ENCODE data around the gene PGGHG. TPM values are rescaled to one million over a fixed set of nuclear protein-coding genes. Genes with fewer than 3 reads are reported as not detected.
"Not testable (repeated sequence)": the region's sequence is repeated elsewhere in the genome, so short reads cannot be mapped to it uniquely, and the experiment has no call there.

PGGHG gene
- polyA plus RNA-seq, 3 donors = 28.8 to 335 (median 51.2) TPM

GRCh38 chr11:282171-282570 is 6.8 kb upstream of the PGGHG start:
- H3K27ac ChIP-seq (ENCODE audit: low read depth, low read length) = no peak overlapping the region
- WGBS, 3 donors = 57 to 74% (median 69%) methylated on average over 4 of the region's 4 CpGs

GRCh38 chr11:282630-283360 is 6.1 kb upstream of the PGGHG start:
- 29 to 65% (median 63%) methylated on average over 10 to 13 of the region's 13 CpGs for WGBS, 3 donors
- H3K27ac ChIP-seq (ENCODE audit: low read depth, low read length) = no peak overlapping the region

GRCh38 chr11:283405-284104 is 5.4 kb upstream of the PGGHG start:
- 81 to 84% (median 83%) methylated on average over 22 to 23 of the region's 23 CpGs for WGBS, 3 donors
- no peak overlapping the region for H3K27ac ChIP-seq (ENCODE audit: low read depth, low read length)

DNA sequence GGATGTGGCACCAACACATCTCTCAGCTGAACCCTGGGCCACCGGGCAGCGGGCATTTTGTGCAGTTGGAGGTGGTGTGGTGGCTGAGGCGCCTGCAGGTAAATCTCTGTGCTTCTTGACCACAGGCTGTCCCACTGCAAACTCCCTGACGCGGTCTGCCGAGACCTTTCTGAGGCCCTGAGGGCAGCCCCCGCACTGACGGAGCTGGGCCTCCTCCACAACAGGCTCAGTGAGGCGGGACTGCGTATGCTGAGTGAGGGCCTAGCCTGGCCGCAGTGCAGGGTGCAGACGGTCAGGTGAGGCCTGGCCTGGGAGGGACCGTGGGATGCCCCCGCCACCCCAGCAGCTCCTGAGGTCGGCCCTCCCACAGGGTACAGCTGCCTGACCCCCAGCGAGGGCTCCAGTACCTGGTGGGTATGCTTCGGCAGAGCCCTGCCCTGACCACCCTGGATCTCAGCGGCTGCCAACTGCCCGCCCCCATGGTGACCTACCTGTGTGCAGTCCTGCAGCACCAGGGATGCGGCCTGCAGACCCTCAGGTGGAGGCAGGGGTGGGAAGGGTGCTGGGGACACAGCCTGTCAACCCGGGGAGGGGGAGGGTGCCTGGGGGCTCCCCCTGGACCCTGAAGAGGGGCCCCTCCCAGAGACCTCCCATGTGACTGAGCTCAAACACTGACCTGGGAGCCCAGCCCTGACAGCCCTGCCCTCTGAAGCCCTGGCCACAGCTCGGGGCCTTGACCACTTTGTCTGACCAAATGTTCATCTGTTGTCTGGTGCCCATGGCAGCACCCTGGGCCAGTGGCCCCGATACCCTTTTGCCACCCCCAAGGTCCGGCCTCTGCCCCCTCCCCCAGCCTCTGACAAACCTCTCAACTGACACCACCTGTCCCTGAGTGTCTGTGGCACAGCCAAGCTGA is 4.6 kb upstream of the PGGHG start:
- no peak overlapping the region for H3K27ac ChIP-seq (ENCODE audit: low read depth, low read length)
- 83 to 87% (median 86%) methylated on average over 23 to 24 of the region's 24 CpGs for WGBS, 3 donors

GRCh38 chr11:285021-285893 is 3.7 kb upstream of the PGGHG start:
- 87 to 89% (median 89%) methylated on average over 29 of the region's 29 CpGs for WGBS, 3 donors
- H3K27ac ChIP-seq (ENCODE audit: low read depth, low read length) = no peak overlapping the region

- 84 to 92% (median 87%) methylated on average over 8 of the region's 8 CpGs for WGBS, 3 donors
- H3K27ac ChIP-seq (ENCODE audit: low read depth, low read length) = no peak overlapping the region
Observed at GRCh38 chr11:285894-286220, 3.1 kb upstream of the PGGHG start.

DNA sequence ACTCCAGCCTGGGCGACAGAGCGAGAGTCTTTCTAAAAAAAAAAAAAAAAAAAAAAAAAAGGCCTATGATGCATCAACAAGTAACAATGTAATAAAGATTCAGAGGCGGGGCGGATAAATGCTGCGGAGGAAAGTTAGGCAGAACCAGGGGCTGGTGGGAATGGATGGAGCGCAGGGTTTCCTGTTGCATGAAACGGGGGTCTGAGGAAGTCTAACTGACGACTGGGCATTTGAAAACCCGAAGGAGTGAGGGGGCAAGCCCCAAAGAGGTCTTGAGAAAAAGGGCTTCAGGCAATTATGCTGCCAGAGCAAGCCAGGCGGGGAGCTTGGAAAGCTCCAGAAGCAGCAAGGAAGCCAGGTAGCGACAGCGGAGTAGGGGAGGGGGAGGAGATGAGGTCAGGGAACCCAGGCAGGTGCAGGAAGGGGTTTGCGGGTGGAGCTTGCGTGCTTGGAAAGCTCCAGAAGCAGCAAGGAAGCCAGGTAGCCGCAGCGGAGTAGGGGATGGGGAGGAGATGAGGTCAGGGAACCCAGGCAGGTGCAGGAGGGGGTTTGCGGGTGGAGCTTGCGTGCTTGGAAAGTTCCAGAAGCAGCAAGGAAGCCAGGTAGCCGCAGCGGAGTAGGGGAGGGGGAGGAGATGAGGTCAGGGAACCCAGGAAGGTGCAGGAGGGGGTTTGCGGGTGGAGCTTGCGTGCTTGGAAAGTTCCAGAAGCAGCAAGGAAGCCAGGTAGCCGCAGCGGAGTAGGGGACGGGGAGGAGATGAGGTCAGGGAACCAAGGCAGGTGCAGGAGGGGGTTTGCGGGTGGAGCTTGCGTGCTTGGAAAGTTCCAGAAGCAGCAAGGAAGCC is 1.7 kb upstream of the PGGHG start:
- 58 to 84% (median 82%) methylated on average over 24 to 27 of the region's 27 CpGs for WGBS, 3 donors
- not testable (repeated sequence) for H3K27ac ChIP-seq (ENCODE audit: low read depth, low read length)

DNA sequence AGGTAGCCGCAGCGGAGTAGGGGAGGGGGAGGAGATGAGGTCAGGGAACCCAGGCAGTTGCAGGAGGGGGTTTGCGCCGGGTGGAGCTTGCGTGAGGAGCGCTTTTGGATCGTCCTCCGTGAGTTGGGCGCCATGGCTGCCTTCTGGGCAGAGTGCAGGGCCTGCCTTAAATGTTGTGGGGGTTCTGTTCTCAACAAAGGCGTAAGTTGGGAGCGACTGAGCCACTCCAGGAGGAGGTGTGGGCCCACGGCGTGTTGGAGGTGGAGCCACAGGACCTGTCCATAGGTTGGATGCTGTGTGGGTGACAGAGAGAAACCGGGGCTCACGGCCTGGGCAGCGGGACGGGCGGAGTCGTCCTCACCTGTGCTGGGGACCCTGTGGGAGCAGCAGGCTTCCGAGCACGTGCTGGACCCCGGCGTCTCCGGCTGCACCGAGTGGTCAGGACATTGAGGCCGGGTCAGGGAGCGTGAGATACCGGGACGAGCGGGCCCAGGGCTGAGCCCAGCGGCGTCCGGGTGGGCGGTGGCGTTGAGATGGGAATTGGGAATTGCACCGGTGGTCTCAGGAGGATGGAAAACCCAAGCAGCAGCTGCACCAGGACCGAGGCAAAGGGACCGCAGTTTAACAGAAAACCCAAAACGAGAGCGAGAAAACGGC is 977 bp upstream of the PGGHG start:
- WGBS, 3 donors = 19 to 23% (median 22%) methylated on average over 40 to 41 of the region's 41 CpGs
- H3K27ac ChIP-seq (ENCODE audit: low read depth, low read length) = no peak overlapping the region

DNA sequence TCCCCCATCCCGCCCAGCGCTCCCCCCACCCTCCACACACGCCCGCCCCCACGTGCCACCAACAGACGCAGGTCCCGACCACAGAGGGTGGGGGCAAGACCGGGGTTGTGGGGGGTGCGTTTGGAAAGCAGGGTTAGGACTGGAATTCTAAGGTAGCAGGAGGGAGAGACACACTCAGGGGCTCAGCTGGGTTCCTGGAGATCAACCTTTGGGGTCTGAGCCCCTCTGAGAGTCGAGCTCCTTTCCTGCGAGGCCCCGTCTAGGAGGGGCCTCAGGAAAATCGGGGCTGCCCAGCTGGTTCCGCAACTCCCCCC is 429 bp downstream of the PGGHG start:
- 15 to 25% (median 19%) methylated on average over 12 to 14 of the region's 14 CpGs for WGBS, 3 donors

GRCh38 chr11:289712-290620 is 1.0 kb downstream of the PGGHG start:
- no peak overlapping the region for H3K27ac ChIP-seq (ENCODE audit: low read depth, low read length)
- 84 to 90% (median 87%) methylated on average over 47 to 48 of the region's 48 CpGs for WGBS, 3 donors

More for the DNA sequence above, 429 bp downstream of the PGGHG start:
- no peak overlapping the region for H3K27ac ChIP-seq (ENCODE audit: low read depth, low read length)

- 90 to 91% (median 91%) methylated on average over 13 of the region's 13 CpGs for WGBS, 3 donors
- H3K27ac ChIP-seq (ENCODE audit: low read depth, low read length) = no peak overlapping the region
Observed at GRCh38 chr11:290621-291231, 1.8 kb downstream of the PGGHG start.

DNA sequence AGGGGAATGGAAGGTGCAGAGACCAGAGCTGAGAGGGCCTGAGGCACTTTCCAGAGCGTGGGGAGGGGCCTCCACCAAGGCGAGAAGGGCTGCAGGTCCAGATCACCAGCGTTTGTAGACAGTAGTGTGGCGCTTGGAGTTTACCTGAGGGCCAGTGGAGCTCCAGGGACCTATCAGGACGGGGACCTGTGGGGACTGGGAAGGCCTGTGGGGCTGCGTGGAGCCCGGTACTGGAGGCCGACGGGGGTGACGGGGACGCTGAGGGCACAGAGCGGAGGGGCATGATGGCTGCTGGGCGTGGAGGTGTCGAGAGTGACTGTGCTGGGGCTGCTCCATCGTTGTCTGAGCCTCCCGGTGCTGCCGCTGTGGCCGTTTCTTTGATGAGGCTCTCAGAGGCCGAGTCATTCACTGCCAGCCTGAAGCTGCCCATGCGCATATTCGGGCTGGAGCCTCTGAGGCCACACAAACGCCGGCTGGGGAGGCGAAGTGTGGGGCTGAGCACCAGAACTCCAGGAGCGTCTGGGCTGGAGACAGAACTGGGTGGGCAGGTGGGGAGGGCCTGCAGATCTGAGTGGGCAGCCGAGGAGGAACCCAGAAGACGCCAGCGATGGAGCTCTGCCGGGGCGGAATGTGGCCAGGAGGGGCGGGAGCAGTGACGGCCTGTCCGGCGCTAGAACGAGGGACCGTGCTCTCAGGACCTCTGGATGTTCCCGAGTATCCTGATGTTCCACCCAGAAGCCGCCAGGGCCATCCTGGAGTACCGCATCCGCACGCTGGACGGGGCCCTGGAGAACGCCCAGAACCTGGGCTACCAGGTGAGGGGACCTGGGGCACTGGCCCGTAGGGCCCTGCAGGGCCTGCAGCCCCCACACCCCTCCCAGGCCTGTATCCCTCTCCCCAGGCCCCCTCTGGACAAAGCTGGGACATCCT is 2.6 kb downstream of the PGGHG start:
- 89 to 94% (median 91%) methylated on average over 39 to 44 of the region's 44 CpGs for WGBS, 3 donors
- H3K27ac ChIP-seq (ENCODE audit: low read depth, low read length) = no peak overlapping the region

GRCh38 chr11:292211-293121 is 3.5 kb downstream of the PGGHG start:
- WGBS, 3 donors = 91 to 94% (median 92%) methylated on average over 27 to 29 of the region's 29 CpGs
- no peak overlapping the region for H3K27ac ChIP-seq (ENCODE audit: low read depth, low read length)

Data from adipose tissue (tissue), 3 donors.